MCF 10A (cell line): ENCODE measurements around the gene P3H2. TPM values are rescaled to one million over a fixed set of nuclear protein-coding genes. Genes with fewer than 3 reads are reported as not detected.

Source experiments
- BruUV-seq: library from RNA; stranded (reverse); fragments of 400-500 nt; replicated peaks from 2 replicates; lab custom pipeline; 2021; lab: Mats Ljungman, UMichigan
- CTCF ChIA-PET: fragments of 300-600 bp; sonication (Branson Sonifier 250); formaldehyde crosslinking; extraction: SDS; loops from one replicate; lab custom pipeline; 2021; ENCODE audit warnings: antibody characterized with exemption, inconsistent platforms; lab: Yijun Ruan, JAX
- POLR2A ChIA-PET: fragments of 300-600, 350-650 bp; sonication (Branson Sonifier 250); formaldehyde crosslinking; extraction: SDS; loops from one replicate; lab custom pipeline; 2020; ENCODE audit warnings: antibody characterized with exemption, inconsistent platforms; lab: Yijun Ruan, JAX
- DNase-seq: peaks from one replicate; pipeline ENCODE4 v3.0.0-alpha.2; 2018; ENCODE audit not compliant: unreplicated experiment
- H3K27ac Mint-ChIP-seq: one replicate; pipeline ENCODE4 v1.8.0; 2022; ENCODE audit warnings: mild to moderate bottlenecking, low read depth, mixed read lengths; ENCODE audit not compliant: unreplicated experiment
- H3K27me3 Mint-ChIP-seq: one replicate; pipeline ENCODE4 v1.8.0; 2022; ENCODE audit warnings: mixed read lengths; ENCODE audit not compliant: insufficient read depth, unreplicated experiment
- H3K36me3 Mint-ChIP-seq: one replicate; pipeline ENCODE4 v1.8.0; 2022; ENCODE audit warnings: mild to moderate bottlenecking, moderate library complexity, mixed read lengths; ENCODE audit not compliant: insufficient read depth, unreplicated experiment
- H3K4me1 Mint-ChIP-seq: one replicate; pipeline ENCODE4 v1.8.0; 2022; ENCODE audit warnings: mixed read lengths; ENCODE audit not compliant: insufficient read depth, unreplicated experiment
- H3K4me3 Mint-ChIP-seq: one replicate; pipeline ENCODE4 v1.8.0; 2022; ENCODE audit warnings: mild to moderate bottlenecking, moderate library complexity, mixed read lengths; ENCODE audit not compliant: unreplicated experiment
- H3K9me3 Mint-ChIP-seq: one replicate; pipeline ENCODE4 v1.8.0; 2022; ENCODE audit warnings: mixed read lengths; ENCODE audit not compliant: unreplicated experiment
- CTCF ChIP-seq: fragments of 200-600 bp; IDR thresholded peaks from one replicate; pipeline ENCODE4 v1.8.0; 2022; ENCODE audit warnings: antibody characterized with exemption, mild to moderate bottlenecking; ENCODE audit not compliant: unreplicated experiment
- intact Hi-C: fragments of 100-400 bp; cut with micrococcal nuclease; formaldehyde crosslinking; loops from 2 replicates; pipeline ENCODE4 v1.14.1; 2022
- total RNA-seq: library from RNA; stranded (reverse); gene quantifications from 2 replicates; pipeline ENCODE4 v1.2.3, GENCODE V29; 2022

P3H2 gene
- total RNA-seq, 1 experiment from 2014 or later = 60.2 TPM

- intact Hi-C loops = loop anchor here (1.0 kb wide), 4 partner anchors 50 to 417 kb away; no protein-coding TSS in a partner anchor
- CTCF ChIA-PET = interaction anchor here (0.6 to 8.8 kb wide), 26 partner anchors 8 to 1109 kb away, joined by 3 to 74 read pairs (median 4); partner anchors contain the start of gene P3H2
- POLR2A ChIA-PET = interaction anchor here (0.5 to 1.7 kb wide), 9 partner anchors 37 to 701 kb away, joined by 3 to 11 read pairs (median 3); partner anchors contain the start of gene P3H2
- Mint-ChIP-seq H3K36me3 (peaks cover 55% of the 10 kb centered on the region), H3K9me3 (no peaks in the 10 kb centered on the region), H3K27me3 (no peaks in the 10 kb centered on the region), H3K4me3 (no peak overlapping the region), H3K4me1 (no peaks in the 10 kb centered on the region), H3K27ac (no peak overlapping the region)
- peak; percentile 76 for DNase-seq
- no TSS peak for BruUV-seq
- TF ChIP-seq CTCF = peak; percentile 72
These were observed 153.3 kb downstream of the P3H2 start for GRCh38 chr3:189967254-189967865.

- no peaks in the 10 kb centered on the region for H3K27me3 Mint-ChIP-seq
- no TSS peak for BruUV-seq
- intact Hi-C loops = loop anchor here (1.0 kb wide), 4 partner anchors 50 to 417 kb away; no protein-coding TSS in a partner anchor
- CTCF ChIA-PET = interaction anchor here (0.6 to 8.8 kb wide), 19 partner anchors 11 to 610 kb away, joined by 3 to 74 read pairs (median 4); partner anchors contain the start of gene P3H2
- no peaks in the 10 kb centered on the region for H3K9me3 Mint-ChIP-seq
- DNase-seq = no peak
- POLR2A ChIA-PET = interaction anchor here (0.6 to 1.7 kb wide), 7 partner anchors 37 to 693 kb away, joined by 3 to 11 read pairs (median 3); partner anchors contain the start of gene P3H2
- H3K27ac Mint-ChIP-seq = no peak overlapping the region
- H3K4me3 Mint-ChIP-seq = no peak overlapping the region
- H3K4me1 Mint-ChIP-seq = no peaks in the 10 kb centered on the region
- H3K36me3 Mint-ChIP-seq = peaks cover 50% of the 10 kb centered on the region
- TF ChIP-seq CTCF = no peak
These were observed 153.9 kb downstream of the P3H2 start for GRCh38 chr3:189966843-189967242.

- POLR2A ChIA-PET = interaction anchor here (0.6 to 1.3 kb wide), 3 partner anchors 14 to 56 kb away, joined by 3 to 4 read pairs (median 3); no protein-coding TSS in a partner anchor
- peaks cover 36% of the 10 kb centered on the region for H3K36me3 Mint-ChIP-seq
These were observed 155.9 kb downstream of the P3H2 start for GRCh38 chr3:189964623-189965332.

More at GRCh38 chr3:189964623-189965332, 155.9 kb downstream of the P3H2 start:
- intact Hi-C loops = loop anchor here (5.0 kb wide), 1 partner anchor 478 kb away; no protein-coding TSS in a partner anchor
- no peak overlapping the region for H3K27ac Mint-ChIP-seq
- no peaks in the 10 kb centered on the region for H3K9me3 Mint-ChIP-seq
- CTCF ChIA-PET = interaction anchor here (0.6 to 8.8 kb wide), 10 partner anchors 14 to 479 kb away, joined by 3 to 74 read pairs (median 4); partner anchors contain the start of gene CLDN1
- H3K4me3 Mint-ChIP-seq = no peak overlapping the region
- no peak for TF ChIP-seq CTCF
- no peaks in the 10 kb centered on the region for H3K4me1 Mint-ChIP-seq
- no peak for DNase-seq
- no TSS peak for BruUV-seq
- no peaks in the 10 kb centered on the region for H3K27me3 Mint-ChIP-seq
